SK-N-SH treated with all-trans-retinoic acid at 6 μM for 48 hours (cell line): Measurements from ENCODE around the gene TADA1.

Experiments used
- ARNTL ChIP-seq: fragments of 450-650 bp; formaldehyde crosslinking; IDR thresholded peaks from 2 replicates; pipeline ENCODE4 v1.5.0; 2020; ENCODE audit warnings: low read depth, mild to moderate bottlenecking, moderate library complexity, borderline replicate concordance
- BACH2 ChIP-seq: fragments of 250-450 bp; sonication (Bioruptor Pico); IDR thresholded peaks from 2 replicates; pipeline ENCODE4 v1.9.0; 2021; ENCODE audit warnings: mild to moderate bottlenecking, borderline replicate concordance
- GLIS3 ChIP-seq: fragments of 250-450 bp; sonication (Bioruptor Pico); IDR thresholded peaks from 2 replicates; pipeline ENCODE4 v1.5.0; 2020; ENCODE audit warnings: mild to moderate bottlenecking, moderate library complexity
- ISL1 ChIP-seq: fragments of 250-450 bp; sonication (Bioruptor Pico); IDR thresholded peaks from 2 replicates; pipeline ENCODE4 v2.1.2; 2022; ENCODE audit warnings: mild to moderate bottlenecking, moderate library complexity
- SNAI2 ChIP-seq: fragments of 250-450 bp; sonication (Bioruptor Pico); IDR thresholded peaks from 2 replicates; pipeline ENCODE4 v1.5.0; 2020; ENCODE audit warnings: mild to moderate bottlenecking, moderate library complexity
- ZC3H10 ChIP-seq: fragments of 250-450 bp; sonication (Bioruptor Pico); IDR thresholded peaks from 2 replicates; pipeline ENCODE4 v1.5.1; 2021; ENCODE audit warnings: mild to moderate bottlenecking, moderate library complexity
- ZNF565 ChIP-seq: fragments of 450-650 bp; formaldehyde crosslinking; conservative IDR thresholded peaks from 2 replicates; pipeline ENCODE4 v1.5.0; 2020; ENCODE audit warnings: low read depth, mild to moderate bottlenecking, moderate library complexity
- ZNF70 ChIP-seq: fragments of 450-650 bp; formaldehyde crosslinking; IDR thresholded peaks from 2 replicates; pipeline ENCODE4 v1.5.0; 2020; ENCODE audit warnings: mild to moderate bottlenecking, moderate library complexity
- TF ChIP-seq, protein P1 (sequence below): fragments of 250-450 bp; sonication (Bioruptor Pico); IDR thresholded peaks from 2 replicates; pipeline ENCODE4 v1.5.1; 2020; ENCODE audit warnings: low read depth, mild to moderate bottlenecking, moderate library complexity
- TF ChIP-seq, protein P2 (sequence below): fragments of 250-450 bp; sonication (Bioruptor Pico); IDR thresholded peaks from 2 replicates; pipeline ENCODE4 v1.5.1; 2021; ENCODE audit warnings: mild to moderate bottlenecking, moderate library complexity

DNA sequence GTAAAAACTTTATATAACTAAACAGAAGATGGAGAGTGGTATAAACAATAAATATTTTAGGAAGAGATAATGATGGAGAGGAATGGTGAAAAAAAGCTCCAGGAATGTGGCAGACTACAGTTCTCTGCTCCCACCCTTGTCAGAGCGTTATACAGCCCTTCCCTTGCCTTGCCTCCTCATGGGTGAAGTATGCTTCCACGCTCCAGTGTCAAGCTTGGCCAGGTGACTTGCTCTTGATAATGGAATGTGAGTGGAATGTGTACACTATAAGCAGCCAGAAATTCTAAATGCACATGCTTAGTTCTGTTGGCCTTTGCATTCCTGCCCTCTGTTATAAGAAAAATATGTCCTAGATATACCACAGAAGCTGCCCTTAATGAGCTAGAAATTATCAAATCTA is 61.5 kb downstream of the TADA1 start:
- TF ChIP-seq GLIS3 (CRISPR knock-in tag) (no peak), ZNF565 (CRISPR knock-in tag) (no peak), ZNF70 (CRISPR knock-in tag) (no peak), ISL1 (CRISPR knock-in tag) (no peak), ZC3H10 (CRISPR knock-in tag) (no peak), BACH2 (CRISPR knock-in tag) (no peak), ARNTL (CRISPR knock-in tag) (no peak), SNAI2 (CRISPR knock-in tag) (no peak)
- TF ChIP-seq, protein P1, sequence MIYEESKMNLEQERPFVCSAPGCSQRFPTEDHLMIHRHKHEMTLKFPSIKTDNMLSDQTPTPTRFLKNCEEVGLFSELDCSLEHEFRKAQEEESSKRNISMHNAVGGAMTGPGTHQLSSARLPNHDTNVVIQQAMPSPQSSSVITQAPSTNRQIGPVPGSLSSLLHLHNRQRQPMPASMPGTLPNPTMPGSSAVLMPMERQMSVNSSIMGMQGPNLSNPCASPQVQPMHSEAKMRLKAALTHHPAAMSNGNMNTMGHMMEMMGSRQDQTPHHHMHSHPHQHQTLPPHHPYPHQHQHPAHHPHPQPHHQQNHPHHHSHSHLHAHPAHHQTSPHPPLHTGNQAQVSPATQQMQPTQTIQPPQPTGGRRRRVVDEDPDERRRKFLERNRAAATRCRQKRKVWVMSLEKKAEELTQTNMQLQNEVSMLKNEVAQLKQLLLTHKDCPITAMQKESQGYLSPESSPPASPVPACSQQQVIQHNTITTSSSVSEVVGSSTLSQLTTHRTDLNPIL, result no peak
- TF ChIP-seq, protein P2, sequence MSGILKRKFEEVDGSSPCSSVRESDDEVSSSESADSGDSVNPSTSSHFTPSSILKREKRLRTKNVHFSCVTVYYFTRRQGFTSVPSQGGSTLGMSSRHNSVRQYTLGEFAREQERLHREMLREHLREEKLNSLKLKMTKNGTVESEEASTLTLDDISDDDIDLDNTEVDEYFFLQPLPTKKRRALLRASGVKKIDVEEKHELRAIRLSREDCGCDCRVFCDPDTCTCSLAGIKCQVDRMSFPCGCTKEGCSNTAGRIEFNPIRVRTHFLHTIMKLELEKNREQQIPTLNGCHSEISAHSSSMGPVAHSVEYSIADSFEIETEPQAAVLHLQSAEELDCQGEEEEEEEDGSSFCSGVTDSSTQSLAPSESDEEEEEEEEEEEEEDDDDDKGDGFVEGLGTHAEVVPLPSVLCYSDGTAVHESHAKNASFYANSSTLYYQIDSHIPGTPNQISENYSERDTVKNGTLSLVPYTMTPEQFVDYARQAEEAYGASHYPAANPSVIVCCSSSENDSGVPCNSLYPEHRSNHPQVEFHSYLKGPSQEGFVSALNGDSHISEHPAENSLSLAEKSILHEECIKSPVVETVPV, result no peak
